Measurements from ENCODE around the gene CEP72. TPM values are rescaled to one million over a fixed set of nuclear protein-coding genes. Genes with fewer than 3 reads are reported as not detected.

The CEP72 gene, protein sequence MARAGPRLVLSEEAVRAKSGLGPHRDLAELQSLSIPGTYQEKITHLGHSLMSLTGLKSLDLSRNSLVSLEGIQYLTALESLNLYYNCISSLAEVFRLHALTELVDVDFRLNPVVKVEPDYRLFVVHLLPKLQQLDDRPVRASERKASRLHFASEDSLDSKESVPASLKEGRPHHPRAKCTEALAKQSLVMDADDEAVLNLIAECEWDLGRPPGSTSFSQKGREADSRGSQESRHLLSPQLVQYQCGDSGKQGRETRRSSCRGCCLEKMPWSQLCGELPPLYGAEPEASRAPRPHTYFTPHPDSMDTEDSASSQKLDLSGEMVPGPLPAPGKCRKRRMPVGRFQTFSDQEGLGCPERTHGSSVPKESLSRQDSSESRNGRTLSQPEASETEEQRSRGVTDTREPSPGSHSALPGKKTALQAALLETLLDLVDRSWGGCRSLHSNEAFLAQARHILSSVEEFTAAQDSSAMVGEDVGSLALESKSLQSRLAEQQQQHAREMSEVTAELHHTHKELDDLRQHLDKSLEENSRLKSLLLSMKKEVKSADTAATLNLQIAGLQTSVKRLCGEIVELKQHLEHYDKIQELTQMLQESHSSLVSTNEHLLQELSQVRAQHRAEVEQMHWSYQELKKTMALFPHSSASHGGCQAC
- total RNA-seq: 2.6 and 4.1 TPM in 2 replicates

DNA sequence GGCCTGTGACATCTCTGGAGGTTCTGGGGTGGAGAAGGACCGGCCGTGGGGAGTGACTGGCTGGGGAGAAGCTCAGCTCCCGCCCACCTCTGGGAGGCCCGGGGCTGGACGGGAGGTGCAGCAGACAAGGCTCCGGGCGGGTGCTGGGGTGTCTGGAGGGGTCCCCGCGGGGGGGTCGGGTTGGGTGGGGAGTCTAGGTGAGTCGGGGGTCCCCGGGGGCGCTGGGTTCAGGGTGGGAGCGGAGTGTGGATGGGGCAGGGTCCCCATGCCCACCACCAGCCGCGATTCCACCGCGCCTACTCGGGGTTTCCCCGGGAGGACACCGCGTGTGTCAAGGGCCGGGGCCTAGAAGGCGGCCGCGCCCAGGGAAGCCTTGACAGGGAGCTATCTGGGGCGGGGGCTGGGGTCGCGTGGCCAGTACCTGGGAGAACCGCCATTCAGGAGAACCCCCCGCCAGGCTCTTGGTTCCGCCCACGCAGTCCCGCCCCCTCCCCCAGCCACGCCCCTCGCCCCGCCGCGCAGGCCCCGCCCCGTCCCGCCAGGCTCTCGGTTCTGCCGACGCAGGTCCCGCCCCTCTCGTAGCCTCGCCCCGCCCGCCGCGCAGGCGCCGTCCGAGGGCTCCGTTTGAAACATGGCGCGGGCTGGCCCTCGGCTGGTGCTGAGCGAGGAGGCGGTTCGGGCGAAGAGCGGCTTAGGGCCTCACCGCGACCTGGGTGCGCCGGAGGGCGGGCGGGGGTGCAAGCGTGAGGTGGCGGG, at the start of gene CEP72:
CEP72 (plus strand) TSS at position 610 of the 756 bp plus-strand sequence; CDS start at position 632, 22 bp downstream.

DNA sequence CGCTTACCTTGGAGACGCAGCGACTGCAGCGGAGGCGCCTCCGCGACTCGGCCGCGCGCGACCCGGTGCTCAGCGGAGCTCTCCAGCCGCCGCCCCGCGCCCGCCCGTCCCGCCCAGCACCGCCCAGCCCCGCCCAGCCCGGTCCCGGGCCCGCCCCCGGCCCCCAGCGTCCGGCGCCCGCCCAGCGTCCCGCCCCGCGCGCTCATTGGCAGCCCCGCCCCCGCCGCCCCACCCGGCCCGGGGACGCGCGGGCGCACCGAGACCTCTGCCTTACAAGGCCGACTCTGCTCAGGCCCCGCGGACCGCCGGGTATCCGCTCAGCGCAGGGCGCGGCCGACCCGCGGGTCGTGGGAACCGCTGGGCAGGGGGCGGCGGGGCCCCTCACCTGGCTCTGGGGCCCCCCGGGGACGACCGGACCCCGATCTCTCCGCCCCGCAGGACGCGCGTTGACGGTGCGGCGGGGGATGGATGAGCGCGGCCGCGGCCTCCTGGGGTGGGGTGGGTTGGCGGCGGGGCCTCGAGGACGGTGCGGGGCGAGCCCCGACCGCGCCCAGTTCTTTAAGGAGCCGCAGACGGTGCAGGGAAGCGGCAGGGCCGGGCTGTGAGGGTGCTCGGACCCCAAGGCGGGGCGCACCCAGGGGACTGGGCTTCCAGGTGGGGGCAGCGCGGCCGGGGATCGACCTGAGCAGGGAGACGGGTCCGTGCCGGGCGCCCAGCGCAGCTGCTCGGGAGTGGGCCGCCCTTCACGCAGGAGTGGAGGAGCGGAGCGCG, 81.3 kb downstream of the CEP72 start, which contains the start of gene TPPP:
TPPP (minus strand) TSS at position 82 of the 771 bp plus-strand sequence. CDS start 15,292 bp downstream, outside the sequence.

Other genes starting within 250 kb of the CEP72 start
- 29.6 and 38.5 TPM in 2 replicates for gene EXOC3, start 169.2 kb upstream of the CEP72 start, total RNA-seq
- 1.8 and 2.3 TPM in 2 replicates for gene SLC9A3, start 87.9 kb upstream of the CEP72 start, total RNA-seq
- gene TPPP, start 81.0 kb downstream of the CEP72 start, total RNA-seq: under 0.01 TPM in 2 replicates
- gene ZDHHC11B, start 172.4 kb downstream of the CEP72 start, total RNA-seq: under 0.01 TPM in 1 of 2 replicates, not detected in the other
- gene ZDHHC11, start 238.6 kb downstream of the CEP72 start, total RNA-seq: 0.33 and 0.67 TPM in 2 replicates

Data from vein endothelial cell (primary cell).